ENCODE measurements around the gene SLC37A1.

Gene SLC37A1

DNA sequence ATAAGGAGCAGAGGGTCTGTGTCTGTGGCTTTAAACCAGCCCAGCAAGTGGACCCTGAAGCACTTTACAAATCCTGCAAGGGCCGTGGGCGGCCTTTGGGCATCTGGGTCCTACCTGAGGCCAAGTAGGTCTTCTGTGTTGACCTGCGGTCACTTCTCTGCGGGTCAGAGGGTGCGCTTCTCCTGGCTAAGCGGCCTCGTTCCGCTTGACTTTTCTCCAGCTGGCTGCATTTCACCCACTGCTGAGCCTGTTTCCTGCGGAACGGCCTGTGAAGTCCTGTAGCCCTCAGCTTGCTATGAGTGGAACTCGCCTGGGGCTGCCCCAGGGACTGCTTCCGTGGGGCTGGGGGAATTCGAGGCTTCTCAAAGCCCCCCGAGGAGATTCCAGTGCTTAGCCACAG, 43.3 kb downstream of the SLC37A1 start:
- H3K4me3 ChIP-seq (ENCODE audit: low read depth in 1 of 2, low read length in 1 of 2): no peak overlapping the region
- peaks cover 67% of the 10 kb centered on the region for H3K36me3 ChIP-seq
- no peak overlapping the region for H3K27ac ChIP-seq
- TF ChIP-seq, protein P1, sequence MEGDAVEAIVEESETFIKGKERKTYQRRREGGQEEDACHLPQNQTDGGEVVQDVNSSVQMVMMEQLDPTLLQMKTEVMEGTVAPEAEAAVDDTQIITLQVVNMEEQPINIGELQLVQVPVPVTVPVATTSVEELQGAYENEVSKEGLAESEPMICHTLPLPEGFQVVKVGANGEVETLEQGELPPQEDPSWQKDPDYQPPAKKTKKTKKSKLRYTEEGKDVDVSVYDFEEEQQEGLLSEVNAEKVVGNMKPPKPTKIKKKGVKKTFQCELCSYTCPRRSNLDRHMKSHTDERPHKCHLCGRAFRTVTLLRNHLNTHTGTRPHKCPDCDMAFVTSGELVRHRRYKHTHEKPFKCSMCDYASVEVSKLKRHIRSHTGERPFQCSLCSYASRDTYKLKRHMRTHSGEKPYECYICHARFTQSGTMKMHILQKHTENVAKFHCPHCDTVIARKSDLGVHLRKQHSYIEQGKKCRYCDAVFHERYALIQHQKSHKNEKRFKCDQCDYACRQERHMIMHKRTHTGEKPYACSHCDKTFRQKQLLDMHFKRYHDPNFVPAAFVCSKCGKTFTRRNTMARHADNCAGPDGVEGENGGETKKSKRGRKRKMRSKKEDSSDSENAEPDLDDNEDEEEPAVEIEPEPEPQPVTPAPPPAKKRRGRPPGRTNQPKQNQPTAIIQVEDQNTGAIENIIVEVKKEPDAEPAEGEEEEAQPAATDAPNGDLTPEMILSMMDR (IDR thresholded peaks at IDR 0.05): no peak
- H3K27me3 ChIP-seq: no peaks in the 10 kb centered on the region
- no peaks in the 10 kb centered on the region for H3K4me1 ChIP-seq (ENCODE audit: control insufficient read depth in 1 of 2, insufficient read depth in 1 of 2, low read depth in 1 of 2, low read length in 1 of 2)
- no peaks in the 10 kb centered on the region for H3K9me3 ChIP-seq

DNA sequence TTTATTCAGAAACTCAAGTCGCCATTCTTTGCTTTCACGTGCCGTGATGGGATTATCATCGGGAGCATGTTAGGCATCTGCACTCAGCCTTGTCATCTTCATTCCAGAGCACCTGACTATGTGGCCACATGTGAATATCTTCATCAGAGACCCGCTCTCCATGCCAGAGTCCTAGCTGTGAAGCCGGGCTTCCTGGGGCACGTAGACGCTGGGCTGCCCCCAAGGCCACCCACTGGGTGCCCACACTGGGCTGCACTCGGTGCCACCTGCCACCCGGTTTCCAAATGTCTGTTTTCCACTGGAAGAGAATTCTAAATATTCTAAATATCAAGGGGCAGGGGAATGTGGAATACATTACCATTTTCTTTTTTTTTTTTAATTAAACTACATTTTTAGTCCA, 43.8 kb downstream of the SLC37A1 start:
- TF ChIP-seq, protein P1 (IDR thresholded peaks at IDR 0.05): no peak
- H3K4me3 ChIP-seq (ENCODE audit: low read depth in 1 of 2, low read length in 1 of 2): no peak overlapping the region
- no peaks in the 10 kb centered on the region for H3K4me1 ChIP-seq (ENCODE audit: control insufficient read depth in 1 of 2, insufficient read depth in 1 of 2, low read depth in 1 of 2, low read length in 1 of 2)
- H3K36me3 ChIP-seq: peaks cover 72% of the 10 kb centered on the region
- H3K27me3 ChIP-seq: no peaks in the 10 kb centered on the region
- H3K27ac ChIP-seq: no peak overlapping the region
- no peaks in the 10 kb centered on the region for H3K9me3 ChIP-seq

DNA sequence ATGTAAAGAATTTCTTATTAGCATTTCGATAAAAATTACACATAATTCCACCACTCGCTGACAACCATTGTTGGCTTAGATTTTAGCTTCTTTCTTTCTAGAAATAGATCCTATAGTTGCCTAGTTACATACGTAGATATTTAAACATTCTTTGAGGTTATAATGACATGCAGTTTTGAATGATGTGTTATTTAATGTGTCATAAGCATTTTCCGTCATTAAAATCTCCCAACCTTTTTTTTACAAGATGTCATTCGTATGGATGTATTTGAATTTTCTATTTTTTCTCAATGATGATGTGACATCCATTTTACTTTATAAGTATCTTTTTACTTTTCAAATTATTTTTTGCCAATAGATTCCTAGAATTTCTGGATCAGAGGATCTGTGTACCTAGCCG, 44.7 kb downstream of the SLC37A1 start:
- Histone ChIP-seq H3K27me3 (no peaks in the 10 kb centered on the region), H3K36me3 (peaks cover 81% of the 10 kb centered on the region), H3K9me3 (no peaks in the 10 kb centered on the region), H3K4me3 (ENCODE audit: low read depth in 1 of 2, low read length in 1 of 2) (no peak overlapping the region), H3K4me1 (ENCODE audit: control insufficient read depth in 1 of 2, insufficient read depth in 1 of 2, low read depth in 1 of 2, low read length in 1 of 2) (no peaks in the 10 kb centered on the region), H3K27ac (no peak overlapping the region)
- TF ChIP-seq, protein P1 (IDR thresholded peaks at IDR 0.05): no peak

DNA sequence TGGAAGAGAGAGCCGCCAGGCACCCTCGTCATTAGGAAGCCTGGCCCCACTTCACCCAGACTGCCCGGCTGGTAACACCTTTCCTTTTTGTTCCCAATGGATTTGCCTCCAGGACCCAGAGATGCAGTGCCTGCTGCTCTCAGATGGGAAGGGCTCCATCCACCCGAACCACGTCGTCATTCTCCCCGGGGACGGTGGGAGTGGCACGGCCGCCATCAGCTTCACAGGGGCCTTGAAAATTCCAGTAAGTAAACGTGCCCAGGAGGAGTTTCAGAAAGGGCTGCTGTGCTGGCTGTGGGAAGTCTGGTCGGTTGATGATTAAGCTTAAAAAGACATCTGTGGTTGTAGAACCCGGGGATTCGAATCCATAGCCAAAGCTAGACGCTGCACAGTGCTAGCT, 45.2 kb downstream of the SLC37A1 start:
- peaks cover 86% of the 10 kb centered on the region for H3K36me3 ChIP-seq

DNA sequence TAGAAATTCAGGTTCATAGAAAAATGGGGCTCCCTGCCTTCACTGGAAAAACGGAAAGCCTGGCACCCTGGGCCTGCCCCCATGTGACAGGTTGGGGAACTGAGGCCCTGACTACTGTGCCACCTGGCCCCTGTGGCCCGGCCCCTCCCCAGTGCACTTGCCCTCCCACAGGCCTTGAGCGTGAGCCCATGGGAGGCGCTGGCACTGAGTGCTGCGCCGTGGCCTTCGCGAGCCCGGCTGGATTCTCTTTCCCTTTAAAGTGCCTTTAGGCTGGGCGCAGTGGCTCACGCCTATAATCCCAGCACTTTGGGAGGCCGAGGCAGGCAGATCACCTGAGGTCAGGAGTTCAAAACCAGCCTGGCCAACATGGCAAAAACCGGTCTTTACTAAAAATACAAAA, 45.7 kb downstream of the SLC37A1 start:
- Histone ChIP-seq H3K4me3 (ENCODE audit: low read depth in 1 of 2, low read length in 1 of 2) (no peak overlapping the region), H3K4me1 (ENCODE audit: control insufficient read depth in 1 of 2, insufficient read depth in 1 of 2, low read depth in 1 of 2, low read length in 1 of 2) (no peaks in the 10 kb centered on the region), H3K27ac (no peak overlapping the region), H3K9me3 (no peaks in the 10 kb centered on the region), H3K36me3 (peaks cover 86% of the 10 kb centered on the region), H3K27me3 (no peaks in the 10 kb centered on the region)
- TF ChIP-seq, protein P1 (IDR thresholded peaks at IDR 0.05): no peak

More for the DNA sequence above, 45.2 kb downstream of the SLC37A1 start:
- no peak overlapping the region for H3K4me3 ChIP-seq (ENCODE audit: low read depth in 1 of 2, low read length in 1 of 2)
- no peaks in the 10 kb centered on the region for H3K27me3 ChIP-seq
- no peaks in the 10 kb centered on the region for H3K4me1 ChIP-seq (ENCODE audit: control insufficient read depth in 1 of 2, insufficient read depth in 1 of 2, low read depth in 1 of 2, low read length in 1 of 2)
- no peak overlapping the region for H3K27ac ChIP-seq
- H3K9me3 ChIP-seq: no peaks in the 10 kb centered on the region
- TF ChIP-seq, protein P1 (IDR thresholded peaks at IDR 0.05): no peak
